Sigmoid colon (tissue), 4 donors: ENCODE results near the gene CENATAC.

ENCODE experiments used
- EP300 ChIP-seq, 4 donors: sonication (generic); formaldehyde crosslinking; IDR thresholded peaks; one replicate each; pipeline ENCODE4 v1.6.1; 2017; ENCODE audit warnings: antibody characterized with exemption in 4 of 4
- POLR2A ChIP-seq, 2 donors: fragments of 450-650 bp; IDR thresholded peaks; one replicate each; pipeline ENCODE4 v1.6.1; 2016; ENCODE audit warnings: antibody characterized with exemption in 2 of 2, mild to moderate bottlenecking in 2 of 2, moderate library complexity in 2 of 2
- TF ChIP-seq, protein P1 (sequence below), 4 experiments: fragments of 450-650 bp in 3 of 4; fragments of 200-600 bp in 1 of 4; IDR thresholded peaks; one replicate each; pipeline ENCODE4 v1.5.1; 2016 to 2019; ENCODE audit warnings: antibody characterized with exemption in 4 of 4, mild to moderate bottlenecking in 3 of 4, moderate library complexity in 2 of 4

DNA sequence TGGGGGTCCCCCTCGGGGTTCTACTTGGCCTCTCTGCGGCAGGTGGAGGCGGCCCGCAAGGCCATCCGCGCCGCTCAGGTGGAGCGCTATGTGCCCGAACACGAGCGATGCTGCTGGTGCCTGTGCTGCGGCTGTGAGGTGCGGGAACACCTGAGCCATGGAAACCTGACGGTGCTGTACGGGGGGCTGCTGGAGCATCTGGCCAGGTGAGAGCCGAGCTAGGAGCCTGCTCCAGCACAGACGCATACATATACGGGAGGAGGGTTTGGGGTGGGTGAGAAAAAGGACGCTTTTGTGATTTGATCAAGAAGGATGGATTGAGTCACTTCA, 415 bp downstream of the CENATAC start:
- TF ChIP-seq, protein P1, sequence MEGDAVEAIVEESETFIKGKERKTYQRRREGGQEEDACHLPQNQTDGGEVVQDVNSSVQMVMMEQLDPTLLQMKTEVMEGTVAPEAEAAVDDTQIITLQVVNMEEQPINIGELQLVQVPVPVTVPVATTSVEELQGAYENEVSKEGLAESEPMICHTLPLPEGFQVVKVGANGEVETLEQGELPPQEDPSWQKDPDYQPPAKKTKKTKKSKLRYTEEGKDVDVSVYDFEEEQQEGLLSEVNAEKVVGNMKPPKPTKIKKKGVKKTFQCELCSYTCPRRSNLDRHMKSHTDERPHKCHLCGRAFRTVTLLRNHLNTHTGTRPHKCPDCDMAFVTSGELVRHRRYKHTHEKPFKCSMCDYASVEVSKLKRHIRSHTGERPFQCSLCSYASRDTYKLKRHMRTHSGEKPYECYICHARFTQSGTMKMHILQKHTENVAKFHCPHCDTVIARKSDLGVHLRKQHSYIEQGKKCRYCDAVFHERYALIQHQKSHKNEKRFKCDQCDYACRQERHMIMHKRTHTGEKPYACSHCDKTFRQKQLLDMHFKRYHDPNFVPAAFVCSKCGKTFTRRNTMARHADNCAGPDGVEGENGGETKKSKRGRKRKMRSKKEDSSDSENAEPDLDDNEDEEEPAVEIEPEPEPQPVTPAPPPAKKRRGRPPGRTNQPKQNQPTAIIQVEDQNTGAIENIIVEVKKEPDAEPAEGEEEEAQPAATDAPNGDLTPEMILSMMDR (IDR thresholded peaks at IDR 0.05): no peak
- TF ChIP-seq EP300 (IDR thresholded peaks at IDR 0.05) (no peak), POLR2A (IDR thresholded peaks at IDR 0.05) (no peak)
